Measurements from ENCODE around the gene TEPSIN. TPM values are rescaled to one million over a fixed set of nuclear protein-coding genes. Genes with fewer than 3 reads are reported as not detected.

Gene TEPSIN
- total RNA-seq, 4 donors from 2014 or later = 15.5 to 32.9 (median 24.3) TPM

DNA sequence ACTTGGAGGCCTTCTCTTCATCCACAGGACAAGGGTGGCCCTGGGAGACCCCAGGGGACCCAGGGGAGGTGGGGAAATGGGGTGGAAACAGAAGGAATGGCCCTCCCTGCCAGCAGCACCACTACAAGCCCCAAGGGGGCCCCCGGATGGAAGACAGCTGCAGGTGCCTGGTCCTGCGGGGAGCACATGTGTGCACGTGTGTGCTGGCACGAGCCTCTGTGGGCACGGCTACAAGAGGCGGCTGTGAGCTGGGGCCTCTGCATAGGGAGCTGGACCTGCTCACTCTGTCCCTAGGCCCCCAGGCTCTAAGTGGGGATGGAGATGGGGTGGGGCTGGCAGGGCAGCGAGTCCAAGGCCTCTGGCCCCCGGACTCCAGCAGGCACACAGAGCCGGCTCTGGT, 59.6 kb downstream of the TEPSIN start:
- no peak overlapping the region for H3K27ac ChIP-seq
- in situ Hi-C loops (cut with MboI; ENCODE audit: low sequenced_read_pairs in 4 of 4) (no loop called here), intact Hi-C loops (cut with DNase I; ENCODE audit: low total_unique reads) (no loop called here)
- ATAC-seq (no peak), DNase-seq (no peak)
- no peaks in the 10 kb centered on the region for H3K27me3 ChIP-seq
- TF ChIP-seq, protein P1, sequence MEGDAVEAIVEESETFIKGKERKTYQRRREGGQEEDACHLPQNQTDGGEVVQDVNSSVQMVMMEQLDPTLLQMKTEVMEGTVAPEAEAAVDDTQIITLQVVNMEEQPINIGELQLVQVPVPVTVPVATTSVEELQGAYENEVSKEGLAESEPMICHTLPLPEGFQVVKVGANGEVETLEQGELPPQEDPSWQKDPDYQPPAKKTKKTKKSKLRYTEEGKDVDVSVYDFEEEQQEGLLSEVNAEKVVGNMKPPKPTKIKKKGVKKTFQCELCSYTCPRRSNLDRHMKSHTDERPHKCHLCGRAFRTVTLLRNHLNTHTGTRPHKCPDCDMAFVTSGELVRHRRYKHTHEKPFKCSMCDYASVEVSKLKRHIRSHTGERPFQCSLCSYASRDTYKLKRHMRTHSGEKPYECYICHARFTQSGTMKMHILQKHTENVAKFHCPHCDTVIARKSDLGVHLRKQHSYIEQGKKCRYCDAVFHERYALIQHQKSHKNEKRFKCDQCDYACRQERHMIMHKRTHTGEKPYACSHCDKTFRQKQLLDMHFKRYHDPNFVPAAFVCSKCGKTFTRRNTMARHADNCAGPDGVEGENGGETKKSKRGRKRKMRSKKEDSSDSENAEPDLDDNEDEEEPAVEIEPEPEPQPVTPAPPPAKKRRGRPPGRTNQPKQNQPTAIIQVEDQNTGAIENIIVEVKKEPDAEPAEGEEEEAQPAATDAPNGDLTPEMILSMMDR (IDR thresholded peaks at IDR 0.05 in 4 of 5, conservative IDR thresholded peaks at IDR 0.05 in 1 of 5) = no peak
- TF ChIP-seq POLR2A (IDR thresholded peaks at IDR 0.05) = no peak
- H3K4me1 ChIP-seq = no peaks in the 10 kb centered on the region
- peaks cover 0 to 3% (median 0%) of the 10 kb centered on the region in 3 donors for H3K9me3 ChIP-seq
- no peak overlapping the region for H3K4me3 ChIP-seq
- no peaks in the 10 kb centered on the region for H3K36me3 ChIP-seq

Other genes with a start within 250 kb of the TEPSIN start
- gene CHMP6, start 247.2 kb downstream of the TEPSIN start, total RNA-seq = 10 to 100 TPM; 29.8 to 33.3 (median 33.0) TPM
- 10 to 100 TPM in 3 of 4 donors, 1 to 10 TPM in 1; 7.3 to 36.1 (median 15.4) TPM for gene BAIAP2, start 203.9 kb downstream of the TEPSIN start, total RNA-seq
- gene PVALEF, start 73.5 kb downstream of the TEPSIN start, total RNA-seq = not detected
- 1 to 10 TPM in 2 of 4 donors, under 1 TPM in 2; 0.10 to 1.3 (median 0.80) TPM for gene AATK, start 72.8 kb downstream of the TEPSIN start, total RNA-seq
- gene CEP131, start 16.1 kb downstream of the TEPSIN start, total RNA-seq = 1 to 10 TPM; 6.0 to 8.8 (median 7.5) TPM
- gene NDUFAF8, start 263 bp upstream of the TEPSIN start, total RNA-seq = 100 to 1,000 TPM in 1 of 4 donors, 10 to 100 TPM in 3; 39.4 to 700 (median 74.5) TPM
- 10 to 100 TPM; 24.5 to 56.5 (median 28.8) TPM for gene SLC38A10, start 56.3 kb upstream of the TEPSIN start, total RNA-seq
- 1 to 10 TPM; 2.5 to 8.4 (median 5.8) TPM for gene BAHCC1, start 156.4 kb upstream of the TEPSIN start, total RNA-seq